Breast epithelium (tissue), 3 donors: ENCODE measurements around the gene LIPA.

ENCODE experiments used
- POLR2A ChIP-seq: fragments of 450-650 bp; IDR thresholded peaks from one replicate; pipeline ENCODE4 v1.6.1; 2016; ENCODE audit warnings: antibody characterized with exemption, mild to moderate bottlenecking, moderate library complexity
- POLR2AphosphoS5 ChIP-seq, 3 donors: sonication (generic); formaldehyde crosslinking; IDR thresholded peaks; one replicate each; pipeline ENCODE4 v1.6.1; 2017; ENCODE audit warnings: antibody characterized with exemption in 3 of 3
- TF ChIP-seq, protein P1 (sequence below), 3 donors: fragments of 450-650 bp; IDR thresholded peaks; one replicate each; pipeline ENCODE4 v1.5.1; 2016 to 2017; ENCODE audit warnings: antibody characterized with exemption in 3 of 3, mild to moderate bottlenecking in 3 of 3, moderate library complexity in 3 of 3

- TF ChIP-seq, protein P1, sequence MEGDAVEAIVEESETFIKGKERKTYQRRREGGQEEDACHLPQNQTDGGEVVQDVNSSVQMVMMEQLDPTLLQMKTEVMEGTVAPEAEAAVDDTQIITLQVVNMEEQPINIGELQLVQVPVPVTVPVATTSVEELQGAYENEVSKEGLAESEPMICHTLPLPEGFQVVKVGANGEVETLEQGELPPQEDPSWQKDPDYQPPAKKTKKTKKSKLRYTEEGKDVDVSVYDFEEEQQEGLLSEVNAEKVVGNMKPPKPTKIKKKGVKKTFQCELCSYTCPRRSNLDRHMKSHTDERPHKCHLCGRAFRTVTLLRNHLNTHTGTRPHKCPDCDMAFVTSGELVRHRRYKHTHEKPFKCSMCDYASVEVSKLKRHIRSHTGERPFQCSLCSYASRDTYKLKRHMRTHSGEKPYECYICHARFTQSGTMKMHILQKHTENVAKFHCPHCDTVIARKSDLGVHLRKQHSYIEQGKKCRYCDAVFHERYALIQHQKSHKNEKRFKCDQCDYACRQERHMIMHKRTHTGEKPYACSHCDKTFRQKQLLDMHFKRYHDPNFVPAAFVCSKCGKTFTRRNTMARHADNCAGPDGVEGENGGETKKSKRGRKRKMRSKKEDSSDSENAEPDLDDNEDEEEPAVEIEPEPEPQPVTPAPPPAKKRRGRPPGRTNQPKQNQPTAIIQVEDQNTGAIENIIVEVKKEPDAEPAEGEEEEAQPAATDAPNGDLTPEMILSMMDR (IDR thresholded peaks at IDR 0.05) = no peak
- TF ChIP-seq POLR2AphosphoS5 (IDR thresholded peaks at IDR 0.05) (peak; percentile 12 to 26 (median 17)), POLR2A (peak; percentile 16)
Measured at GRCh38 chr10:89251409-89252224, at the start of gene LIPA.
